Subcutaneous abdominal adipose tissue (tissue), 5 donors: ENCODE results near the gene VPS16.
"Not testable (repeated sequence)": the region's sequence is repeated elsewhere in the genome, so short reads cannot be mapped to it uniquely, and the experiment has no call there.

Source experiments
- H3K27ac ChIP-seq: one replicate; pipeline ENCODE4 v1.7.0; 2013; ENCODE audit warnings: low read depth, mild to moderate bottlenecking, inconsistent platforms, low read length, moderate library complexity
- H3K27me3 ChIP-seq, 5 donors: one replicate each; pipeline ENCODE4 v1.7.0; 2013; ENCODE audit warnings: low read length in 5 of 5, inconsistent platforms in 1 of 5; ENCODE audit not compliant: control insufficient read depth in 5 of 5, insufficient read depth in 4 of 5
- H3K36me3 ChIP-seq, 5 donors: one replicate each; pipeline ENCODE4 v1.7.0; 2013; ENCODE audit warnings: low read length in 5 of 5; ENCODE audit not compliant: control insufficient read depth in 5 of 5, insufficient read depth in 5 of 5
- H3K4me1 ChIP-seq, 5 donors: one replicate each; pipeline ENCODE4 v1.7.0; 2013; ENCODE audit warnings: low read length in 5 of 5, mild to moderate bottlenecking in 3 of 5, moderate library complexity in 1 of 5; ENCODE audit not compliant: control insufficient read depth in 5 of 5, insufficient read depth in 5 of 5
- H3K4me3 ChIP-seq, 5 donors: one replicate each; pipeline ENCODE4 v1.7.0; 2013; ENCODE audit warnings: low read length in 5 of 5, low read depth in 1 of 5
- H3K9ac ChIP-seq, 5 donors: one replicate each; pipeline ENCODE4 v1.7.0; 2013; ENCODE audit warnings: low read length in 5 of 5, mild to moderate bottlenecking in 4 of 5, moderate library complexity in 3 of 5
- H3K9me3 ChIP-seq, 5 donors: one replicate each; pipeline ENCODE4 v1.7.0; 2013; ENCODE audit warnings: low read length in 5 of 5; ENCODE audit not compliant: control insufficient read depth in 5 of 5
- donor health status: healthy.
- donor health status: healthy.
- donor health status: healthy.
- donor health status: healthy.
- donor health status: healthy.

Gene VPS16

DNA sequence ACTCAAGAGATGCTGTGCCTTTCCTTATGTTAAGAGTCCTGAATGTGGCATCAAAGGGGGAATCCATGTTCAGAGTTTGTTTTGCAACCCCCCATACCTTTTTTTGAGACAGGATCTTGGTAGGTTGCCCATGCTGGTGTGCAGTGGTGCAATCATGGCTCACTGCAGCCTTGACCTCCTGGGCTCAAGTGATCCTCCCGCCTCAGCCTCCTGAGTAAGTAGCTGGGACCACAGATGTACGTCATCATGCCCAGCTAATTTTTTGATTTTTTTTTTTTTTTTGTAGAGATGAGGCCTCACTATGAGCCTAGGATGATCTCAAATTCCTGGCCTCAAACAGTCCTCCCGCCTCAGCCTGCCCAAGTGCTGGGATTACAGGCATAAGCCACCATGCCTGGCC lies 49.3 kb downstream of the VPS16 start:
- H3K36me3 ChIP-seq, result peaks cover 0 to 2% (median 0%) of the 10 kb centered on the region in 5 donors
- H3K27me3 ChIP-seq, result no peaks in the 10 kb centered on the region
- peaks cover 0 to 5% (median 0%) of the 10 kb centered on the region in 5 donors for H3K4me1 ChIP-seq
- no peaks in the 10 kb centered on the region for H3K9me3 ChIP-seq
- H3K9ac ChIP-seq, result no peak overlapping the region
- no peak overlapping the region for H3K27ac ChIP-seq
- no peak overlapping the region for H3K4me3 ChIP-seq

DNA sequence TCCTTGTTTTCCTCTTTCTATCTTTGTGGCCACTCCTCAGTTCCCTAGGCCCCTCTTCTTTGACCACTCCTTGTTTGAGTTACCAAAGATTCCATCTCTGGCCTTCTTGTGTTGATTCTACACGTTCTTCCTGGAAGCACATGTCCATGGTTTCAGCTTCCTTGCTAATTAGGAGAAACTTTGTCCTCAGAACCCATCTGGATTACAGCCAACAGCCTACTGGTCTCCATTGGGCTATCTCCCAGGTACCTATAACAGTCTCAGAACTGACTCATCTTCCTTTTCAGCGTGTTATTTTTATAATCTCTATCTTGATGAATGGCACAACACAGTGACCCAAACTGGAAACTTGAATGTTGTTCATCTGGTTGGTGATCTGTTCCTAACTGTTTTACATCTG lies 50.2 kb downstream of the VPS16 start:
- Histone ChIP-seq H3K27me3 (no peaks in the 10 kb centered on the region), H3K27ac (no peak overlapping the region), H3K9me3 (peaks cover 0 to 5% (median 0%) of the 10 kb centered on the region in 5 donors), H3K4me1 (peaks cover 0 to 5% (median 0%) of the 10 kb centered on the region in 5 donors), H3K4me3 (no peak overlapping the region), H3K36me3 (peaks cover 0 to 2% (median 0%) of the 10 kb centered on the region in 5 donors), H3K9ac (no peak overlapping the region)

DNA sequence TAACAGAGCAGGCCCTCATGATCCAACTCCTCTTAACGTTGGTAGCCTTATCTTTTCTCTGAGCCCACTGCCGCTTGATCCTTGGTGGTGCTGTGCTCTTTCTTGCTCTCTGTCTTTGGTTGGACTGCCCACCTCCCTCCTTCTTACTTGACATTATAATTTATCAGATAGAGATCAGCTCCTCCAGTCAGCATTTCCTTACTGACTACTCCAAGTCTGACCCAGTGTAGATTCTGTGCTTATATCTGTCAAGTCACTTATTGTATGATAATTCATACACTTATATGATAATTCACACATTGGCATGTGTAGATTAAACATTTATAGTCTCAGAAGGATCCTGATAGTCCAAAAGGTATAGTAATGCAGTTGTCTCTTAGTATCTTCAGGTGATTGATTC lies 50.8 kb downstream of the VPS16 start:
- H3K27me3 ChIP-seq, result no peaks in the 10 kb centered on the region
- H3K9ac ChIP-seq, result no peak overlapping the region
- H3K36me3 ChIP-seq, result peaks cover 0 to 2% (median 0%) of the 10 kb centered on the region in 5 donors
- no peak overlapping the region for H3K4me3 ChIP-seq
- no peak overlapping the region for H3K27ac ChIP-seq
- H3K9me3 ChIP-seq, result peaks cover 0 to 5% (median 0%) of the 10 kb centered on the region in 5 donors
- H3K4me1 ChIP-seq, result peaks cover 0 to 5% (median 0%) of the 10 kb centered on the region in 5 donors

DNA sequence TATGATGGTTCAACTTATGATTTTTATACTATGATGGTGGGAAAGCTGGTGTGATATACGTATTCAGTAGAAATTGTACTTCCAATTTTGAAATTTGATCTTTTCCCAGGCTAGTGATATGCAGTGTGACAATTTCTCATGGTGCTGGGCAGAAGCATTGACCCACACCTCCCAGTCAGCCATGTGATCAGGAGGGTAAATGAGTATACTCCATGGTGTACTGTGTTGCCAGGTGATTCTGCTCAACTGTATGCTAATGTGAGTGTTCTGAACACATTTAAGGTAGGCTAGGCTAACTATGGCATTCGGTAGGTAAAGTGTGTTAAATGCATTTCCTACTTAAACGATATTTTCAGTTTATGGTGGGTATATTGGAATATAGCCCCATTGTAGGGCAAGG lies 51.8 kb downstream of the VPS16 start:
- no peaks in the 10 kb centered on the region for H3K27me3 ChIP-seq
- peaks cover 0 to 5% (median 0%) of the 10 kb centered on the region in 5 donors for H3K9me3 ChIP-seq
- H3K4me3 ChIP-seq, result no peak overlapping the region
- peaks cover 0 to 2% (median 0%) of the 10 kb centered on the region in 5 donors for H3K36me3 ChIP-seq
- H3K9ac ChIP-seq, result no peak overlapping the region
- peaks cover 0 to 5% (median 0%) of the 10 kb centered on the region in 5 donors for H3K4me1 ChIP-seq
- no peak overlapping the region for H3K27ac ChIP-seq

DNA sequence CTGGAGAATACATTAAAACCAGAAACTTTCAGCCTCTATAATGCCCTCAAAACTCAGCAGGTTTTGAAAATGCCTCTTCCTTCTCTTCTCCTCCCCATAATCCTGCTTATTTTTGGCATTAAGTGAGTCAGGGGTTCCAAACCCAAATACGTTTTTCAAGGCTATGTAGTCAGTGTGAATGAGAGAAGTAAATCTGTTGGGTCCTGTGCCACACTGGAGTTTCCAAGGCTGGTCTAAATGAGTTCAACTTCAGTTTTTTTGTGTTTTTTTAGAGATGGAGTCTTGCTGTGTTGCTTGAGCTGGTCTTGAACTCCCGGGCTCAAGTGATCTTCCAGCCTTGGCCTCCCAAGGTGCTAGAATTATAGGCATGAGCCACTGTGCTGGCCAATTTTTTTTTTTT lies 53.7 kb downstream of the VPS16 start:
- H3K4me1 ChIP-seq, result peaks cover 0 to 5% (median 0%) of the 10 kb centered on the region in 5 donors
- H3K9me3 ChIP-seq, result peaks cover 0 to 5% (median 0%) of the 10 kb centered on the region in 5 donors
- H3K27ac ChIP-seq, result no peak overlapping the region
- no peak overlapping the region for H3K4me3 ChIP-seq
- H3K9ac ChIP-seq, result no peak overlapping the region
- H3K27me3 ChIP-seq, result no peaks in the 10 kb centered on the region
- peaks cover 0 to 2% (median 0%) of the 10 kb centered on the region in 5 donors for H3K36me3 ChIP-seq

DNA sequence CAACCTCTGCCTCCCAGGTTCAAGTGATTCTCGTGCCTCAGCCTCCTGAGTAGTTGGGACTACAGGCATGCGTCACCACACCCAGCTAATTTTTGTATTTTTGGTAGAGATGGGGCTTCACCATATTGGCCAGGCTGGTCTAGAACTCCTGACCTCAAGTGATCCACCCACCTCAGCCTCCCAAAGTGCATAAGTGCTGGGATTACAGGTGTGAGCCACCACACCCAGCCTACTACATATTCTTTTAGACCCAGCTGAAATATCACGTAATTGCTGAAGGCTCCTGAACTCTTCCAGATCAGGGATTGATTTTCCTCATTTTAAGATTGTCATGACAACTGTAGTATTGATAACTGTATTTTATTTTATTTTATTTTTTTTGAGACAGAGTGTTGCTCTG lies 54.6 kb downstream of the VPS16 start:
- H3K27ac ChIP-seq, H3K36me3 ChIP-seq, H3K4me1 ChIP-seq, H3K4me3 ChIP-seq, H3K9ac ChIP-seq, H3K9me3 ChIP-seq, H3K27me3 ChIP-seq: not testable (repeated sequence)

DNA sequence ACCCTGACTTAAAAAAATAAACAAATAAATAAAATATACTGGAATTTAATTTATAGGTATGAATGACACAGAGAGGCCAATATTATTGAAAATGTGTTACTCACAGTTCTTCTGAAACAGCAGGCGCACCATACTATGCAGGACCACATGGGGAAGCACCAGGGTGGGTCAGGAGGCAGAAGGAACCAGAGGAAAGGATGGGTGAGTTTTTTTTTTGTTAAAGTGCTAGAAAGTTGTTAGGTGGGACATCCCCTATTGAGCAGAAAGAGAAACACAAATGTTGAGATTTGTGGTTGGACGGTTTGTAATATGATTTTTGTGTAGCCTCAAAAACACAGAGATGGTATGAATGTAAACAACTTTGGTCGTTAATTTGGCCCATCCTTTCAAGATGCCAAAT lies 58.7 kb downstream of the VPS16 start:
- H3K4me3 ChIP-seq, result no peak overlapping the region

DNA sequence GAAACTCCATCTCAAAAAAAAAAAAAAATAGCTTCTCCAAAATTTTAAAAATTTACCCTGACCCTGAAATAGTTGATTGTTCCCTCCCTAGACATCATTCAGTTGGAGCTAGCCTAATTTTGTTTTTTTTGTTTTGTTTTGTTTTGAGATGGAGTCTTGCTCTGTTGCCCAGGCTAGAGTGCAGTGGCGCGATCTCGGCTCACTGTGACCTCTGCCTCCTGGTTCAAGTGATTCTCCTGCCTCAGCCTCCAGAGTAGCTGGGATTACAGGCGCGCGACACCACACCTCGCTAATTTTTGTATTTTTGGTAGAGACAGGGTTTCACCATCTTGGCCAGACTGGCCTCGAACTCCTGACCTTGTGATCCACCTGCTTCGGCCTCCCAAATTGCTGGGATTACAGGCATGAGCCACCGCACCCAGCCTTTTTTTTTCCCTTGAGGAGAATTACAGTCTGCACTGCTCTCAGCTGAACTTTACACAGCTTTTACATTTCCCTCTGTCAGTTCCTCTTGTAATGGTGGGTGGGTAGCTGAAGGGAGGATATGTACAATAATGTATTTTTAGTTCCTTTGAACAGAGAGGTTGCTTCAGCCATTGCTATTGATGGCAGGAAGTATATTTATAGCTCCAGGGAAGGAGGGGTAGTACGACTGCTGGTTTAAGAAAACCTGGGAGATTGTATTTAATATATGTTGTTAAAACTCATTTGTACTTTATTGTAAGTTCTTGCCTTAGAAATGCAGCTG lies 60.5 kb downstream of the VPS16 start:
- Histone ChIP-seq H3K27me3 (no peaks in the 10 kb centered on the region), H3K36me3 (no peaks in the 10 kb centered on the region), H3K4me3 (no peak overlapping the region), H3K27ac (no peak overlapping the region), H3K9me3 (no peaks in the 10 kb centered on the region), H3K4me1 (peaks cover 0 to 7% (median 4%) of the 10 kb centered on the region in 5 donors), H3K9ac (no peak overlapping the region)

More for the DNA sequence above, 58.7 kb downstream of the VPS16 start:
- Histone ChIP-seq H3K27me3 (no peaks in the 10 kb centered on the region), H3K27ac (no peak overlapping the region), H3K4me1 (peaks cover 0 to 7% (median 4%) of the 10 kb centered on the region in 5 donors), H3K9ac (no peak overlapping the region), H3K9me3 (peaks cover 0 to 5% (median 0%) of the 10 kb centered on the region in 5 donors), H3K36me3 (no peaks in the 10 kb centered on the region)

DNA sequence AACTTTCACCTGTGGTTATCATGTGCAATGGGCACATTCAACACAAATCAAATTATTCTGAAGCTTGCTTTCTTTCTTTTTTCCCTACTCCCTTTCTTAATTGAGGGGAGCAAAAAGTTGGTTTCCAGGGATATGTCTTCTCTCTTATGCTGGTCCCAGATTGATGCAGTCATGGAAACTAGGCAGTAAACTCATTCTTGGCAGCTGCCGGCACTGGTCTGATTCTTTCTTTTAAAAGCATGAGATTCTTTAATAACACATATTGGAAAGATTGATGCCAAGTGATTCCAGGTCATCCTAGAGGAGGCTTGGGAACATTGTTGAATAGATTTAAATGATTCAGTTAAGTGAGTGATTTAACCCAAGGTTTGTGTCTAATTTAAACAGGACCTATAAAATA lies 61.7 kb downstream of the VPS16 start:
- Histone ChIP-seq H3K36me3 (no peaks in the 10 kb centered on the region), H3K9ac (no peak overlapping the region), H3K27ac (no peak overlapping the region), H3K4me1 (peaks cover 0 to 7% (median 4%) of the 10 kb centered on the region in 5 donors), H3K27me3 (no peaks in the 10 kb centered on the region), H3K4me3 (no peak overlapping the region), H3K9me3 (no peaks in the 10 kb centered on the region)

DNA sequence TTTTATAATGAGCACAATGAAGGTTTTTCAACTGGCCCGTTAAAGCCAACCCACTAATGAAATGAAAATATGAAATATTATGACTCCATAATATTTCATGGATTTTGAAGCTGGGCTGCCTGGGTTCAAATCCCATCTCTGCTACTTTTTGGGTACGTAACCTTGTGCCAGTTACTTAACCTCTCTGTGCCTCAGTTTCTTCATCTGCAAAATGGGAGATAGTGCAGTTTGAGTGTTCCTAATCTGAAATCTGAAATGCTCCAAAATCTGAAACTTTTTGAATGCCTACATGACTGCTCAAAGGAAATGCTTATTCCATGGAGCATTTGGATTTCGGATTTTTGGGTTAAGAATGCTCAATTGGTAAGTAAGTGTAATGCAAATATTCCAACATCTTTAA lies 62.3 kb downstream of the VPS16 start:
- H3K27ac ChIP-seq, result no peak overlapping the region
- H3K9me3 ChIP-seq, result no peaks in the 10 kb centered on the region
- peaks cover 0 to 7% (median 4%) of the 10 kb centered on the region in 5 donors for H3K4me1 ChIP-seq
- no peaks in the 10 kb centered on the region for H3K36me3 ChIP-seq
- H3K4me3 ChIP-seq, result no peak overlapping the region
- no peak overlapping the region for H3K9ac ChIP-seq
- H3K27me3 ChIP-seq, result no peaks in the 10 kb centered on the region
